ENCODE measurements around the gene TSHB.

TSHB gene

GRCh38 chr1:115036814-115037507 lies 7.3 kb downstream of the TSHB start:
- Histone ChIP-seq H3K27me3 (ENCODE audit: insufficient read depth, insufficient read length) (no peaks in the 10 kb centered on the region), H3K9ac (ENCODE audit: insufficient read length, low read depth) (no peak overlapping the region), H3K4me1 (ENCODE audit: insufficient read depth, insufficient read length) (no peaks in the 10 kb centered on the region), H3K9me3 (ENCODE audit: insufficient read depth, low read length) (no peaks in the 10 kb centered on the region), H3K4me3 (ENCODE audit: insufficient read length, low read depth) (no peak overlapping the region), H3K36me3 (ENCODE audit: insufficient read depth, insufficient read length, low read length) (no peaks in the 10 kb centered on the region)
- TF ChIP-seq SUZ12 (IDR thresholded peaks at IDR 0.05; ENCODE audit: extremely low read depth, insufficient read depth, insufficient read length) = no peak
- TF ChIP-seq ZNF274 (IDR thresholded peaks at IDR 0.05; ENCODE audit: low read depth, low read length) = no peak
- no peak for TF ChIP-seq YY1 (IDR thresholded peaks at IDR 0.05; ENCODE audit: insufficient read depth, insufficient read length)
- no peak for DNase-seq (ENCODE audit: low read depth, low spot score)

- no peak overlapping the region for H3K9ac ChIP-seq (ENCODE audit: insufficient read length, low read depth)
- no peak for TF ChIP-seq ZNF274 (IDR thresholded peaks at IDR 0.05; ENCODE audit: low read depth, low read length)
- TF ChIP-seq SUZ12 (IDR thresholded peaks at IDR 0.05; ENCODE audit: extremely low read depth, insufficient read depth, insufficient read length) = no peak
- no peak for TF ChIP-seq YY1 (IDR thresholded peaks at IDR 0.05; ENCODE audit: insufficient read depth, insufficient read length)
- no peak for DNase-seq (ENCODE audit: low read depth, low spot score)
Measured at GRCh38 chr1:115040501-115040900, 10.9 kb downstream of the TSHB start.

GRCh38 chr1:115041654-115042053 lies 12.0 kb downstream of the TSHB start:
- DNase-seq (ENCODE audit: low read depth, low spot score) = peak; percentile 62
- Histone ChIP-seq H3K4me1 (ENCODE audit: insufficient read depth, insufficient read length) (no peaks in the 10 kb centered on the region), H3K9me3 (ENCODE audit: insufficient read depth, low read length) (peaks cover 10% of the 10 kb centered on the region), H3K36me3 (ENCODE audit: insufficient read depth, insufficient read length, low read length) (no peaks in the 10 kb centered on the region), H3K9ac (ENCODE audit: insufficient read length, low read depth) (no peak overlapping the region), H3K4me3 (ENCODE audit: insufficient read length, low read depth) (no peak overlapping the region), H3K27me3 (ENCODE audit: insufficient read depth, insufficient read length) (no peaks in the 10 kb centered on the region)
- TF ChIP-seq YY1 (IDR thresholded peaks at IDR 0.05; ENCODE audit: insufficient read depth, insufficient read length) (no peak), ZNF274 (IDR thresholded peaks at IDR 0.05; ENCODE audit: low read depth, low read length) (no peak), SUZ12 (IDR thresholded peaks at IDR 0.05; ENCODE audit: extremely low read depth, insufficient read depth, insufficient read length) (no peak)

More at GRCh38 chr1:115040501-115040900, 10.9 kb downstream of the TSHB start:
- Histone ChIP-seq H3K4me1 (ENCODE audit: insufficient read depth, insufficient read length) (no peaks in the 10 kb centered on the region), H3K9me3 (ENCODE audit: insufficient read depth, low read length) (0 out of 2 replicates have a peak, but pooled peaks cover under 1% of the 10 kb centered on the region), H3K27me3 (ENCODE audit: insufficient read depth, insufficient read length) (no peaks in the 10 kb centered on the region), H3K36me3 (ENCODE audit: insufficient read depth, insufficient read length, low read length) (no peaks in the 10 kb centered on the region), H3K4me3 (ENCODE audit: insufficient read length, low read depth) (no peak overlapping the region)

GRCh38 chr1:115046751-115047150 lies 17.1 kb downstream of the TSHB start:
- H3K27me3 ChIP-seq (ENCODE audit: insufficient read depth, insufficient read length) = no peaks in the 10 kb centered on the region
- no peak for DNase-seq (ENCODE audit: low read depth, low spot score)
- peaks cover 7% of the 10 kb centered on the region for H3K36me3 ChIP-seq (ENCODE audit: insufficient read depth, insufficient read length, low read length)
- H3K4me3 ChIP-seq (ENCODE audit: insufficient read length, low read depth) = no peak overlapping the region
- TF ChIP-seq SUZ12 (IDR thresholded peaks at IDR 0.05; ENCODE audit: extremely low read depth, insufficient read depth, insufficient read length) = no peak
- no peak for TF ChIP-seq YY1 (IDR thresholded peaks at IDR 0.05; ENCODE audit: insufficient read depth, insufficient read length)
- no peak for TF ChIP-seq ZNF274 (IDR thresholded peaks at IDR 0.05; ENCODE audit: low read depth, low read length)
- H3K9me3 ChIP-seq (ENCODE audit: insufficient read depth, low read length) = peaks cover 10% of the 10 kb centered on the region
- H3K4me1 ChIP-seq (ENCODE audit: insufficient read depth, insufficient read length) = no peaks in the 10 kb centered on the region
- no peak overlapping the region for H3K9ac ChIP-seq (ENCODE audit: insufficient read length, low read depth)

- peaks cover 11% of the 10 kb centered on the region for H3K36me3 ChIP-seq (ENCODE audit: insufficient read depth, insufficient read length, low read length)
- no peak for TF ChIP-seq SUZ12 (IDR thresholded peaks at IDR 0.05; ENCODE audit: extremely low read depth, insufficient read depth, insufficient read length)
- no peak for TF ChIP-seq YY1 (IDR thresholded peaks at IDR 0.05; ENCODE audit: insufficient read depth, insufficient read length)
- TF ChIP-seq ZNF274 (IDR thresholded peaks at IDR 0.05; ENCODE audit: low read depth, low read length) = no peak
- no peaks in the 10 kb centered on the region for H3K4me1 ChIP-seq (ENCODE audit: insufficient read depth, insufficient read length)
- H3K4me3 ChIP-seq (ENCODE audit: insufficient read length, low read depth) = no peak overlapping the region
- H3K9me3 ChIP-seq (ENCODE audit: insufficient read depth, low read length) = no peaks in the 10 kb centered on the region; the same call in 1 of the 2 replicates
- no peak overlapping the region for H3K9ac ChIP-seq (ENCODE audit: insufficient read length, low read depth)
- H3K27me3 ChIP-seq (ENCODE audit: insufficient read depth, insufficient read length) = no peaks in the 10 kb centered on the region
- no peak for DNase-seq (ENCODE audit: low read depth, low spot score)
Measured at GRCh38 chr1:115051850-115052249, 22.2 kb downstream of the TSHB start.

- Histone ChIP-seq H3K27me3 (ENCODE audit: insufficient read depth, insufficient read length) (no peaks in the 10 kb centered on the region), H3K9ac (ENCODE audit: insufficient read length, low read depth) (no peak overlapping the region), H3K36me3 (ENCODE audit: insufficient read depth, insufficient read length, low read length) (peaks cover 16% of the 10 kb centered on the region), H3K9me3 (ENCODE audit: insufficient read depth, low read length) (no peaks in the 10 kb centered on the region), H3K4me3 (ENCODE audit: insufficient read length, low read depth) (no peak overlapping the region), H3K4me1 (ENCODE audit: insufficient read depth, insufficient read length) (no peaks in the 10 kb centered on the region)
- DNase-seq (ENCODE audit: low read depth, low spot score) = peak; percentile 56
- TF ChIP-seq SUZ12 (IDR thresholded peaks at IDR 0.05; ENCODE audit: extremely low read depth, insufficient read depth, insufficient read length) (no peak), ZNF274 (IDR thresholded peaks at IDR 0.05; ENCODE audit: low read depth, low read length) (no peak)
Measured at GRCh38 chr1:115052454-115053083, 22.9 kb downstream of the TSHB start.

- TF ChIP-seq ZNF274 (IDR thresholded peaks at IDR 0.05; ENCODE audit: low read depth, low read length) (no peak), YY1 (IDR thresholded peaks at IDR 0.05; ENCODE audit: insufficient read depth, insufficient read length) (no peak), SUZ12 (IDR thresholded peaks at IDR 0.05; ENCODE audit: extremely low read depth, insufficient read depth, insufficient read length) (no peak)
- H3K4me3 ChIP-seq (ENCODE audit: insufficient read length, low read depth) = no peak overlapping the region
- no peaks in the 10 kb centered on the region for H3K27me3 ChIP-seq (ENCODE audit: insufficient read depth, insufficient read length)
- peak overlapping the region; percentile 23 for H3K9ac ChIP-seq (ENCODE audit: insufficient read length, low read depth)
- H3K4me1 ChIP-seq (ENCODE audit: insufficient read depth, insufficient read length) = no peaks in the 10 kb centered on the region
- DNase-seq (ENCODE audit: low read depth, low spot score) = peak; percentile 67
- H3K9me3 ChIP-seq (ENCODE audit: insufficient read depth, low read length) = no peaks in the 10 kb centered on the region
- peaks cover 20% of the 10 kb centered on the region for H3K36me3 ChIP-seq (ENCODE audit: insufficient read depth, insufficient read length, low read length)
Measured at GRCh38 chr1:115056395-115056798, 26.8 kb downstream of the TSHB start.

Data from NT2/D1 (cell line).